Measurements from ENCODE around the gene ACSF2. TPM values are rescaled to one million over a fixed set of nuclear protein-coding genes. Genes with fewer than 3 reads are reported as not detected.

The ACSF2 gene
- total and polyA plus RNA-seq, 2 donors from 2014 or later: 44.4 to 404 TPM

DNA sequence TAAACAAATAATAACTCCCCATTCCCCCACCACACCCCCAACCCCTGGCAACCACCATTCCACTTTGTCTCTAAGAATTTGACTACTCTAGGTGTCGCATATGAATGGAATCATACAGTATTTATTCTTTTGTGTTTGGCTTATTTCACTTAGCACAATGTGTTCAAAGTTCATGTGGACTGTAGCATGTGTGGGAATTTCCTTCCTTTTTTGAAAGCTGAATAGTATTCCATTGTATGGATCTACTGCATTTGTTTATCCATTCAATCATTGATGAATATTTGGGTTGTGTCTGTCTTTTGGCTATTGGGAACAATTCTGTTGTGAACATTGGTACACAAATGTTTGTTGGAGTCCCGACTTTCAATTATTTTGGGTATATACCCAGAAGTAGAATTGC is 3.3 kb upstream of the ACSF2 start:
- Histone ChIP-seq H3K27ac (ENCODE audit: low read depth in 2 of 2, low read length in 2 of 2) (no peak overlapping the region), H3K27me3 (ENCODE audit: control insufficient read depth, insufficient read depth, low read length) (no peaks in the 10 kb centered on the region), H3K4me3 (ENCODE audit: low read length in 3 of 3) (no peak overlapping the region), H3K4me1 (ENCODE audit: control insufficient read depth in 2 of 3, insufficient read depth in 2 of 3, low read depth in 1 of 3, low read length in 3 of 3) (peaks cover 0 to 16% (median 16%) of the 10 kb centered on the region in 3 donors), H3K9ac (ENCODE audit: low read length in 3 of 3) (no peak overlapping the region), H3K36me3 (ENCODE audit: control insufficient read depth in 2 of 3, insufficient read depth in 3 of 3, low read length in 3 of 3) (no peaks in the 10 kb centered on the region), H3K9me3 (ENCODE audit: control insufficient read depth in 2 of 3, insufficient read depth in 1 of 3, low read length in 3 of 3) (no peaks in the 10 kb centered on the region)
- DNase-seq: no peak
- intact Hi-C loops (cut with DNase I): no loop called here
- TF ChIP-seq, protein P1, sequence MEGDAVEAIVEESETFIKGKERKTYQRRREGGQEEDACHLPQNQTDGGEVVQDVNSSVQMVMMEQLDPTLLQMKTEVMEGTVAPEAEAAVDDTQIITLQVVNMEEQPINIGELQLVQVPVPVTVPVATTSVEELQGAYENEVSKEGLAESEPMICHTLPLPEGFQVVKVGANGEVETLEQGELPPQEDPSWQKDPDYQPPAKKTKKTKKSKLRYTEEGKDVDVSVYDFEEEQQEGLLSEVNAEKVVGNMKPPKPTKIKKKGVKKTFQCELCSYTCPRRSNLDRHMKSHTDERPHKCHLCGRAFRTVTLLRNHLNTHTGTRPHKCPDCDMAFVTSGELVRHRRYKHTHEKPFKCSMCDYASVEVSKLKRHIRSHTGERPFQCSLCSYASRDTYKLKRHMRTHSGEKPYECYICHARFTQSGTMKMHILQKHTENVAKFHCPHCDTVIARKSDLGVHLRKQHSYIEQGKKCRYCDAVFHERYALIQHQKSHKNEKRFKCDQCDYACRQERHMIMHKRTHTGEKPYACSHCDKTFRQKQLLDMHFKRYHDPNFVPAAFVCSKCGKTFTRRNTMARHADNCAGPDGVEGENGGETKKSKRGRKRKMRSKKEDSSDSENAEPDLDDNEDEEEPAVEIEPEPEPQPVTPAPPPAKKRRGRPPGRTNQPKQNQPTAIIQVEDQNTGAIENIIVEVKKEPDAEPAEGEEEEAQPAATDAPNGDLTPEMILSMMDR (IDR thresholded peaks at IDR 0.05; ENCODE audit: borderline replicate concordance, extremely low read depth, insufficient read depth): no peak
- FAIRE-seq: no peak

DNA sequence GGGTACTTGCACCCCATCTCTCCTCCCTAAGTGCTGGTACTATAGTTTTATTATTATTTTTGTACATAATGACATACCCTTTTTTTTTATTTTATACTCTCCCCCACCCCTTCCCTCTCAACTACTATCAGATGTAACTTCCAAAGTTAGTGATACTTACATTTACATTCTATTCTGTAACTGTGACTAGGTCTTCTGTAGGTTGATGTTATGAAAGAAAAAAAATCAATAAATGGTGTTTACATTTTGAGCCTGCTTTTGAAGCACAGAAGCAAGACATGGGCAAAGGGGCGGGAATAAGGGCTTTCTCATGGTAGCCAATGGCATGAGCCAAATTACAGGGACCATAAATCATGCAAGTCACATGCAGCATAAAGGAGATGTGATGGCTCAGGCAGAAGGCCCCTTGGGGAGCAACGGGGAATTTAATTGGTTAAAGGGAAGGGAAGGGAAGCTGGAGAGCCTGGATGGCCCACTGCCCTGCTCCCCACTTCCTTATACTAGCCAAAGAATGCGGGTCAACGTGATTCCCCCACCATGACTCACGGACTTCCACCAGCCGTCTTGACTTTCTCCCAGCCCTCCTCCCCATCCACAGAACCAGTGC is 2.4 kb upstream of the ACSF2 start:
- FAIRE-seq: no peak

DNA sequence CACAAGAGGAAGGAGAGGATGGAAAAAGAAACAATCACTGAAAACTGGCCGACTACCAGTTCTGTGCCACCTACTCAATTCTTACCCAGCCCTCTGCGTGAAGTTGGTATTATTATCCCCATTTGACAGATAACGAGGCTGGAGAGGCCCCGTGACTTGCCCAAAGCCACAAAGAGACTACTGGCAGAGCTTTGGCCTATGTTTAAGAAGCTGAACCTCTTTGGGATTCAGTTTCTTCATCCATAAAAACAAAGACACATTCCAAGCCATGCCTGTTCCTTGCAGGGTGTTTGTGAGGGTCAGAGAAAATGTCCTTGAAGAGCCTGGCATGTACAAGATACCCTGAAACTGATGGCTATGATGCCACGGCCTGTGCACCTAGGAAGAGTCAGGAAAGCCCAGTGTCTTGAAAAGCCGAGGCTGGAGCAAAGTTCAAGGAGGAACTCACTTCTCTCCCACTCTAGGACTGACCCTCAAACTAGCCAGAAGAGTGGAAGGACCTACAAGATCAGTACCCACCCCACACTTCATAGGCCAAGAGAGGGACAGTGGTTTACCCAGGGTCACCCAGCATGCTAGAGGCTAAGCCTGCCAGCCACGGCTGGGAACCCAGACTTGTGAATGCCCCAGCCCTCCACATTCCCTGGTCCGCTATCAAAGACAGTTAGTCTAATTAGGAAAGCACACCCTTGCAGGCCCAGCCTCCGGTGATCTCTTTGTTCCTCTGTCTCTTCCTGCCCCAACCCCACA is 1.6 kb upstream of the ACSF2 start:
- Histone ChIP-seq H3K27me3 (ENCODE audit: control insufficient read depth, insufficient read depth, low read length) (no peaks in the 10 kb centered on the region), H3K27ac (ENCODE audit: low read depth in 2 of 2, low read length in 2 of 2) (peak overlapping the region in 1 of 2 donors; percentile 5), H3K9me3 (ENCODE audit: control insufficient read depth in 2 of 3, insufficient read depth in 1 of 3, low read length in 3 of 3) (no peaks in the 10 kb centered on the region), H3K4me1 (ENCODE audit: control insufficient read depth in 2 of 3, insufficient read depth in 2 of 3, low read depth in 1 of 3, low read length in 3 of 3) (peaks cover 0 to 20% (median 20%) of the 10 kb centered on the region in 3 donors), H3K36me3 (ENCODE audit: control insufficient read depth in 2 of 3, insufficient read depth in 3 of 3, low read length in 3 of 3) (no peaks in the 10 kb centered on the region), H3K4me3 (ENCODE audit: low read length in 3 of 3) (peak overlapping the region in 1 of 3 donors; percentile 77), H3K9ac (ENCODE audit: low read length in 3 of 3) (no peak overlapping the region)
- no peak for FAIRE-seq
- TF ChIP-seq, protein P1 (IDR thresholded peaks at IDR 0.05; ENCODE audit: borderline replicate concordance, extremely low read depth, insufficient read depth): no peak
- intact Hi-C loops (cut with DNase I): no loop called here
- DNase-seq: no peak

More for the DNA sequence above, 2.4 kb upstream of the ACSF2 start:
- Histone ChIP-seq H3K36me3 (ENCODE audit: control insufficient read depth in 2 of 3, insufficient read depth in 3 of 3, low read length in 3 of 3) (no peaks in the 10 kb centered on the region), H3K4me3 (ENCODE audit: low read length in 3 of 3) (no peak overlapping the region), H3K9me3 (ENCODE audit: control insufficient read depth in 2 of 3, insufficient read depth in 1 of 3, low read length in 3 of 3) (no peaks in the 10 kb centered on the region), H3K27ac (ENCODE audit: low read depth in 2 of 2, low read length in 2 of 2) (no peak overlapping the region), H3K4me1 (ENCODE audit: control insufficient read depth in 2 of 3, insufficient read depth in 2 of 3, low read depth in 1 of 3, low read length in 3 of 3) (peaks cover 0 to 18% (median 16%) of the 10 kb centered on the region in 3 donors), H3K9ac (ENCODE audit: low read length in 3 of 3) (no peak overlapping the region), H3K27me3 (ENCODE audit: control insufficient read depth, insufficient read depth, low read length) (no peaks in the 10 kb centered on the region)
- intact Hi-C loops (cut with DNase I): no loop called here
- DNase-seq: peak in 2 of 5 donors; percentile 12 to 41
- TF ChIP-seq, protein P1 (IDR thresholded peaks at IDR 0.05; ENCODE audit: borderline replicate concordance, extremely low read depth, insufficient read depth): no peak

Data from kidney (tissue), 14 donors.